Measurements from ENCODE around the gene LRGUK.
"Not testable (repeated sequence)": the region's sequence is repeated elsewhere in the genome, so short reads cannot be mapped to it uniquely, and the experiment has no call there.

Gene LRGUK, protein sequence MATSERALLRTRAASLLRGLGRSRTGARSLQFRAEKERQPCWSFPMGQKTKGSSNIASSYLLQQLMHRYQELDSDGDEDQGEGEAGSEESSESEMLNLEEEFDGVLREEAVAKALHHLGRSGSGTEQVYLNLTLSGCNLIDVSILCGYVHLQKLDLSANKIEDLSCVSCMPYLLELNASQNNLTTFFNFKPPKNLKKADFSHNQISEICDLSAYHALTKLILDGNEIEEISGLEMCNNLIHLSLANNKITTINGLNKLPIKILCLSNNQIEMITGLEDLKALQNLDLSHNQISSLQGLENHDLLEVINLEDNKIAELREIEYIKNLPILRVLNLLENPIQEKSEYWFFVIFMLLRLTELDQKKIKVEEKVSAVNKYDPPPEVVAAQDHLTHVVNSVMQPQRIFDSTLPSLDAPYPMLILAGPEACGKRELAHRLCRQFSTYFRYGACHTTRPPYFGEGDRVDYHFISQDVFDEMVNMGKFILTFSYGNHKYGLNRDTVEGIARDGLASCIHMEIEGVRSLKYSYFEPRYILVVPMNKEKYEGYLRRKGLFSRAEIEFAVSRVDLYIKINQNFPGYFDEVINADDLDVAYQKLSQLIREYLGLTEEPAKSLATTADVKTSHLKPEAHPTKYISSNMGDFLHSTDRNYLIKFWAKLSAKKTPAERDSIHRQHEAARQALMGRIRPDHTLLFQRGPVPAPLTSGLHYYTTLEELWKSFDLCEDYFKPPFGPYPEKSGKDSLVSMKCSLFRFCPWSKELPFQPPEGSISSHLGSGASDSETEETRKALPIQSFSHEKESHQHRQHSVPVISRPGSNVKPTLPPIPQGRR

DNA sequence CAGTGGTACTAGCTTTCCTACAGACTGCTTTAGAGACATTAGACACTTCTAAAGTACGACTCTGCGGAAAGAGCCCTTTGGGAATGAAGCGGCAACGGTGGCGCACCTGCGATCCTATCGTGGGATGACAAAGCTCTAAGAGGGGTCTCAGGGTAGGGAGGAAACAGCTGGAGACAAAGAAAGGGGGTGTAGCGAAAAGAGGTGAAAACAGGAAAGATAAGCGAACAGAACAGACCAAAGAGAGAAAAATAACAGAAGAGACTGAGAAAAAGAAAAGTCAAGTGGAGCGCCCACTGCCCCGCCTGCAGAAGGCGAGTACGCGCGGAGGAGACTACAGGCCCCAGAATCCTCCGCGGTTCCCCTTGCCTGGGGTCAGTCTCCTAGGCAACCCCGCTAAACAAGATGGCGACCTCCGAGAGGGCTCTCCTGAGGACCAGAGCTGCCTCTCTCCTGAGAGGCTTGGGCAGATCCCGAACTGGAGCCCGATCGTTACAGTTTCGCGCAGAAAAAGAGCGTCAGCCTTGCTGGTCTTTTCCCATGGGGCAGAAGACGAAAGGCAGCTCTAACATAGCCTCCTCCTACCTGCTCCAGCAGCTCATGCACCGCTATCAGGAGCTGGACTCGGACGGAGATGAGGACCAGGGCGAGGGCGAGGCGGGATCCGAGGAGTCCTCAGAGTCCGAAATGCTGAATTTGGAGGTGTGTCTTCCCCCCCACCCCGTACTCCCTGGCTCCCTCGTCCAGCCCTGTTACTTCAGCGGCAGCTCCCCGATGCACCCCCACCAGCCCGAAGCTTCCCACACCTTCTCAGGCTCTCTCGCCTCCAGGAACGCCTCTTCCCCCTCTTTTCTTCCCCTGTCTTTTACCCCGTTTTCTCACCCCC is at the start of gene LRGUK:
LRGUK (plus strand) TSS at position 375 of the 883 bp plus-strand sequence; CDS start at position 403, 28 bp downstream.
- TF ChIP-seq, protein P1, sequence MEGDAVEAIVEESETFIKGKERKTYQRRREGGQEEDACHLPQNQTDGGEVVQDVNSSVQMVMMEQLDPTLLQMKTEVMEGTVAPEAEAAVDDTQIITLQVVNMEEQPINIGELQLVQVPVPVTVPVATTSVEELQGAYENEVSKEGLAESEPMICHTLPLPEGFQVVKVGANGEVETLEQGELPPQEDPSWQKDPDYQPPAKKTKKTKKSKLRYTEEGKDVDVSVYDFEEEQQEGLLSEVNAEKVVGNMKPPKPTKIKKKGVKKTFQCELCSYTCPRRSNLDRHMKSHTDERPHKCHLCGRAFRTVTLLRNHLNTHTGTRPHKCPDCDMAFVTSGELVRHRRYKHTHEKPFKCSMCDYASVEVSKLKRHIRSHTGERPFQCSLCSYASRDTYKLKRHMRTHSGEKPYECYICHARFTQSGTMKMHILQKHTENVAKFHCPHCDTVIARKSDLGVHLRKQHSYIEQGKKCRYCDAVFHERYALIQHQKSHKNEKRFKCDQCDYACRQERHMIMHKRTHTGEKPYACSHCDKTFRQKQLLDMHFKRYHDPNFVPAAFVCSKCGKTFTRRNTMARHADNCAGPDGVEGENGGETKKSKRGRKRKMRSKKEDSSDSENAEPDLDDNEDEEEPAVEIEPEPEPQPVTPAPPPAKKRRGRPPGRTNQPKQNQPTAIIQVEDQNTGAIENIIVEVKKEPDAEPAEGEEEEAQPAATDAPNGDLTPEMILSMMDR (conservative IDR thresholded peaks at IDR 0.05; ENCODE audit: low read depth, low read length), result no peak
- peak within 1 kb of the TSS; percentile 75 for H3K4me3 ChIP-seq (ENCODE audit: low read depth, low read length)
- DNase-seq (ENCODE audit: low read depth), result peak; percentile 87

DNA sequence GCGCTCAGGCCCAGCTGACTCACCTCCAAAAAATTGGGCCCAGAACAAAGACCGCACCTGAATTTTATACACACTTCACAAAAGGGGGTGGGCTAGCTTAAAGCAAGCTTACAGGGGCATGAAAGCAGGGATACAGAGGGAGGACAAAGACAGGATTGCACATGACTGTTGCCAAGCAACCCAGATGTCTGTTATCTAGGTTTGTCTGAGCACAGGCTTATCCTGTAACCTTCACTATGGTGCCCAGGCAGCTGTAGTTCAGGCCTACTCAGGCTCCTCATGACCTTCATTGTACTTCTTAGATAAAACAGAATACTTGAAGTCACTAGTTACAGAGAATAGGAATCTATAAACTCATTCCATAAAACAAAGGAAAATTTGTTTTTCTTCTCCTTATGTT is 49.6 kb upstream of the LRGUK start:
- H3K4me3 ChIP-seq (ENCODE audit: low read depth, low read length); DNase-seq (ENCODE audit: low read depth): not testable (repeated sequence)

DNA sequence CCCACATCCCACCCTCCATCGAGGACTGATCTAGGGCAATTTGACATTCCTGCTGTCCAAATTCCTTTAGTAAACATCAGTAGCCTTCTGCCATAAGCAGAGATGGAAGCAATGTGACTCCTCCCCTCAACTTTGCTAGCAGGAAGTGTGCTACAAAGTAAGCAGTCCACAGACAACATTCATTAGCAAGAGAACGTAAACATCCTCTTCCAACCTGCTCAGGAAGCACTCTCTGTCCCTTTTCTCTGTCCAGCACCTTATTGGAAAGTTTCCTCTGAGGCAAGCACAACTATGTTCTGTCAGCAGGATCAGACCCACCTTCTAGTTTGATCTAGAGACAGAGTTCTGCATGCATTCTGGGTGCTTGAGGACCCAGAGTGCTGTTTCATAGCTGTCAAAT is 48.1 kb upstream of the LRGUK start:
- TF ChIP-seq, protein P1 (conservative IDR thresholded peaks at IDR 0.05; ENCODE audit: low read depth, low read length), result no peak
- H3K4me3 ChIP-seq (ENCODE audit: low read depth, low read length), result no peak overlapping the region
- no peak for DNase-seq (ENCODE audit: low read depth)

DNA sequence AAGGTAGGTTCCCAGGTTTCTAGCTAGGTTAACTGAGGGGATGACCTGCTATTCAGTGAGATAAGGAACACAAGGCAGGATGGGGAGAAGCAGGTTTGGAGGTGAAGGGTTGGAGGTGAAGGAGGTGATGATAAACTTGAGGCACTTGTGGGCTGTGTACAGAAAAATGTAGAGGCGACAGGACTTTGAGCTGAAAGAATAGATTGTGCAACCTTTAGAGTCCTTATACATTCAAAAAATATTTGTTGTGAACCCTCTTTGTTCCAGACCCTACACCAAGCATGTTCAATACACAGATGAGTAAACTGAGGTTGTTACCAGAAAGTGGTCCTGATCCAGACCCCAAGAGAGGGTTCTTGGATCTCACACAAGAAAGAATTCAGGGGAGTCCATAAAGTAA is 45.4 kb upstream of the LRGUK start:
- H3K4me3 ChIP-seq (ENCODE audit: low read depth, low read length), result no peak overlapping the region
- TF ChIP-seq, protein P1 (conservative IDR thresholded peaks at IDR 0.05; ENCODE audit: low read depth, low read length), result no peak
- DNase-seq (ENCODE audit: low read depth), result no peak

DNA sequence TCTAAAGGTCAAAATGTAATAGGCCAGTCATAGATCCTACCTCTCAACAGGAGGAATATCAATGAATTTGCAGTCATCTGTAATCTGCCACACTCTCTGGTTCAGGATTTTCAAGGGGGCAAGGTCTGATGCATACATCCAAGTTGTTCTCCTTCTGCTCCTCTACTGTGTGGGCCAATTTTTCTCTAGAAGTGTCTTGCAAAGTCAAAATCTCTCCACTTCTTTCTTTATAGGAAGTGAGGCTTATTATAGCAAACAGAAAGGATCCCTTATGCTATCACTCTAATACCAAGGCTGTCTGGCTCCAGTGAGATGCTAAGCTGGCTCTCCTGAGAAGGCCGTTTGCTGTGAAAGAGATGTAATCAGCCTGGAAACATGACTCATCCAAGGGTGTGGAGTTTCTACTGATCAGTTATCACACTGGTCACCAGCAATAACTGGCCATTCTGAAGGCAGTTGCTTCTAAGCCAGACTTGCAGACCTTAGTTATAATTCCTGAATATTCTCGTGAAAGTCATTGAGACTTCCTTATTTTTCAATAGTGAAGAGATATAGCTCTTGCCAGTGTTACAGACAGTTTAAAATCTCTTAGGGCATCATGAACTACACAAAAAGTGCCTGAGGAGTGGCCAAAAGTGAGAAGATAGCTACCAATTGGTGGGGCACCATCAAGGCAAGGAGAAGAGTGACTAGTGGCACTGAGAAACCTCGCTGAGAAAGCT is 43.2 kb upstream of the LRGUK start:
- H3K4me3 ChIP-seq (ENCODE audit: low read depth, low read length), result no peak overlapping the region
- TF ChIP-seq, protein P1 (conservative IDR thresholded peaks at IDR 0.05; ENCODE audit: low read depth, low read length), result no peak
- peak; percentile 15 for DNase-seq (ENCODE audit: low read depth)

DNA sequence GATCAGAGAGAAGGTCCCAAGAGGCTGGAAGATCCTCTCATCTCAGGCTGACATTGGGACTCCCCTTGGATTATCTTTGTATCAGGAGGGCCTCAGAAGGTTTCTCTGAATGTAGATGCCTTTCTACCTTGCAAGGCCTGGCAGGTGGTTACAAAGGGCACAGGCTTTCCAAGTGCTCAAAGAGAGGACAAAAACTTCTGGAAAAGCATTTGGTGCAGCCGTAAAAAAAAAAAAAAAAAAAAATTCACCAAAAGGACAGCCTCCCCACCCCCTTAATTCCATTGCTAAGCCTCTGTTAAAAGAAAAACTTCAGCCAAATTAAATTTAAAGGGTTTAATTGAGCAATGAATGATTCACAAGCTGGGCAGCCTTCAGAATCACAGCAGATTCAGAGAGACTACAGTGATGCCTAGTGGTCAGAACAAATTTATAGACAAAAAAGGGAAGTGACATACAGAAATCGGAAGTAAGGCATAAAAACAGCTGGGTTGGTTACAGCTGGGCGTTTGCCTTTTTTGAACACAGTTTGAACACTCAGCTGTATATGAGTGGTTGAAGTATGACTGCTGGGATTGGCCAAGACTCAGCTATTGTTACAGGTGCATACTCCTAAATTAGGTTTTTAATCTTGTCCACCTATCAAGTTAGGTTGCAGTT is 42.5 kb upstream of the LRGUK start:
- DNase-seq (ENCODE audit: low read depth), result no peak
- H3K4me3 ChIP-seq (ENCODE audit: low read depth, low read length), result no peak overlapping the region
- TF ChIP-seq, protein P1 (conservative IDR thresholded peaks at IDR 0.05; ENCODE audit: low read depth, low read length), result no peak
